ENCODE measurements around the gene FOLR2. TPM values are rescaled to one million over a fixed set of nuclear protein-coding genes. Genes with fewer than 3 reads are reported as not detected.
"Not testable (repeated sequence)": the region's sequence is repeated elsewhere in the genome, so short reads cannot be mapped to it uniquely, and the experiment has no call there.

FOLR2 gene
- total RNA-seq, 1 donor from 2014 or later: not detected

DNA sequence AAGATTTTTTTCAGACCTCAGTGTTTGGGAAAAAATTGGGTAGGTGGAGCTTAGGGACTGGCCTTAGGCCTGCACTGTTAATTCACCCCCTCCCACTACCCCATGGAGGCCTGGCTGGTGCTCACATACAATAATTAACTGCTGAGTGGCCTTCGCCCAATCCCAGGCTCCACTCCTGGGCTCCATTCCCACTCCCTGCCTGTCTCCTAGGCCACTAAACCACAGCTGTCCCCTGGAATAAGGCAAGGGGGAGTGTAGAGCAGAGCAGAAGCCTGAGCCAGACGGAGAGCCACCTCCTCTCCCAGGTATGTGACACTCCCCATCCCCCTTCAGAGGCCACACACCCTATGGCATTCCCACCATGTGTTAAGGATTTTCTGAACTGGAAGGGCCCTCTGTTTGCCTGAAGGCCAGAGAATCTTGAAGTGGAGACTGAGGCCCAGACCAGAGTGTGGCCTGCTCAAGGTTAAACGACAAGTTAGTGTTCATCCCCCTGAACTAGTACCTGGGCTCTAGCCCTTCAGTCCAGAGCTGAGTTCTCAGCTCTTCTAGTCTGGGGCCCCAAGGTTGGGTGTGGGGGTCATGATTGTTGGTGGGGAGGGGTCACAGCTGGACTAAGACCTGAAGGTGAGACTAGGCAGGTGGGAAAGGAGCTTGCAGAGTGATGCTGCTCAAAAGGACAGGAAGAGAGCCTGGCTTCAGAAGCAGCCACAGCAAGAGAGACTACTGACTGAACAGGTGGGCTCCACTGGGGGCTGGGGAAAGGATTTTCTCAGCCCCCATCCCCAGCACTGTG, 26.9 kb upstream of the FOLR2 start:
- Mint-ChIP-seq H3K27me3 (ENCODE audit: low read depth) (peaks cover 2% of the 10 kb centered on the region), H3K9me3 (ENCODE audit: low read depth) (no peaks in the 10 kb centered on the region), H3K36me3 (ENCODE audit: low read depth) (no peaks in the 10 kb centered on the region), H3K27ac (ENCODE audit: unreplicated experiment) (no peak overlapping the region), H3K4me3 (ENCODE audit: unreplicated experiment) (no peak overlapping the region), H3K4me1 (ENCODE audit: low read depth) (peaks cover 3% of the 10 kb centered on the region)
- TF ChIP-seq, protein P1, sequence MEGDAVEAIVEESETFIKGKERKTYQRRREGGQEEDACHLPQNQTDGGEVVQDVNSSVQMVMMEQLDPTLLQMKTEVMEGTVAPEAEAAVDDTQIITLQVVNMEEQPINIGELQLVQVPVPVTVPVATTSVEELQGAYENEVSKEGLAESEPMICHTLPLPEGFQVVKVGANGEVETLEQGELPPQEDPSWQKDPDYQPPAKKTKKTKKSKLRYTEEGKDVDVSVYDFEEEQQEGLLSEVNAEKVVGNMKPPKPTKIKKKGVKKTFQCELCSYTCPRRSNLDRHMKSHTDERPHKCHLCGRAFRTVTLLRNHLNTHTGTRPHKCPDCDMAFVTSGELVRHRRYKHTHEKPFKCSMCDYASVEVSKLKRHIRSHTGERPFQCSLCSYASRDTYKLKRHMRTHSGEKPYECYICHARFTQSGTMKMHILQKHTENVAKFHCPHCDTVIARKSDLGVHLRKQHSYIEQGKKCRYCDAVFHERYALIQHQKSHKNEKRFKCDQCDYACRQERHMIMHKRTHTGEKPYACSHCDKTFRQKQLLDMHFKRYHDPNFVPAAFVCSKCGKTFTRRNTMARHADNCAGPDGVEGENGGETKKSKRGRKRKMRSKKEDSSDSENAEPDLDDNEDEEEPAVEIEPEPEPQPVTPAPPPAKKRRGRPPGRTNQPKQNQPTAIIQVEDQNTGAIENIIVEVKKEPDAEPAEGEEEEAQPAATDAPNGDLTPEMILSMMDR (IDR thresholded peaks at IDR 0.05): no peak
- no peak for DNase-seq (ENCODE audit: low spot score)

DNA sequence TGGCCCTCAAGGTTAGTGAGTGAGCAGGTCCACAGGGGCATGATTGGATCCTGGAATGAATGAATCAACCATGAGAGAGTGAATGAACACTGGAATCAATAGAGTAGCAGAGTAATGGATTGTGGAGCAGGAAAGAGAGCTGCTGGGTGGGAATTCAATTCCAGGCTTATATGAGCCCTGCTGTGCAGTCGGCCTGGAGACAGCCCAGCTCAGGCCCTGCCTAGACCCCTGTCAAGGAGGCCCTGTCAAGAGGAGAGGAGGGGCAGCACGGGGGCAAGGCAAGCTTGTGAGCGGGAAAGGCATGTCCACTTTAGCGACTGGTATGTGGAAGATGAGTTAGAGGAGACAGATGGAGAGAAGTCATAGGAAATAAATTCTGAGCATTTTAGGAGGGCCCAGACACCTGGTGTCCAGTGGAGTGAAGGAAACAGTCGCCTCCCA, 25.9 kb upstream of the FOLR2 start:
- no peak for DNase-seq (ENCODE audit: low spot score)
- Mint-ChIP-seq H3K4me3 (ENCODE audit: unreplicated experiment) (no peak overlapping the region), H3K36me3 (ENCODE audit: low read depth) (no peaks in the 10 kb centered on the region), H3K27ac (ENCODE audit: unreplicated experiment) (no peak overlapping the region), H3K4me1 (ENCODE audit: low read depth) (peaks cover 3% of the 10 kb centered on the region), H3K9me3 (ENCODE audit: low read depth) (no peaks in the 10 kb centered on the region), H3K27me3 (ENCODE audit: low read depth) (peaks cover 2% of the 10 kb centered on the region)
- TF ChIP-seq, protein P1 (IDR thresholded peaks at IDR 0.05): no peak

DNA sequence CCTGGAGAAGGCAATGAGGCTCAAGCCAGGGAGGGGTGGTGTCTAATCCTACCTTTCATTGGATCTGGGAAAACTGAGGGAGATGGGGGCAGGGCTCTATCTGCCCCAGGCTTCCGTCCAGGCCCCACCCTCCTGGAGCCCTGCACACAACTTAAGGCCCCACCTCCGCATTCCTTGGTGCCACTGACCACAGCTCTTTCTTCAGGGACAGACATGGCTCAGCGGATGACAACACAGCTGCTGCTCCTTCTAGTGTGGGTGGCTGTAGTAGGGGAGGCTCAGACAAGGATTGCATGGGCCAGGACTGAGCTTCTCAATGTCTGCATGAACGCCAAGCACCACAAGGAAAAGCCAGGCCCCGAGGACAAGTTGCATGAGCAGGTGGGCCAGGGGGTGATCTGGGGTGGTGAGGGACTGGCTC, 24.6 kb upstream of the FOLR2 start, which contains the start of gene FOLR1:
Gene FOLR1, plus strand, starts transcription at position 180 of the 421 bp plus-strand sequence. Its CDS starts 34 bp downstream, at position 214.
- TF ChIP-seq, protein P1 (IDR thresholded peaks at IDR 0.05): no peak
- H3K9me3 Mint-ChIP-seq (ENCODE audit: low read depth): no peaks in the 10 kb centered on the region
- peaks cover 2% of the 10 kb centered on the region for H3K27me3 Mint-ChIP-seq (ENCODE audit: low read depth)
- no peak for DNase-seq (ENCODE audit: low spot score)
- peaks cover 5% of the 10 kb centered on the region for H3K4me1 Mint-ChIP-seq (ENCODE audit: low read depth)
- no peak within 1 kb of the TSS for H3K4me3 Mint-ChIP-seq (ENCODE audit: unreplicated experiment)
- H3K27ac Mint-ChIP-seq (ENCODE audit: unreplicated experiment): no peak within 1 kb of the TSS
- no peaks in the 10 kb centered on the region for H3K36me3 Mint-ChIP-seq (ENCODE audit: low read depth)

GRCh38 chr11:72195518-72196270, 20.9 kb upstream of the FOLR2 start:
- Mint-ChIP-seq H3K36me3 (ENCODE audit: low read depth) (no peaks in the 10 kb centered on the region), H3K4me3 (ENCODE audit: unreplicated experiment) (no peak overlapping the region), H3K27me3 (ENCODE audit: low read depth) (no peaks in the 10 kb centered on the region), H3K4me1 (ENCODE audit: low read depth) (peaks cover 5% of the 10 kb centered on the region), H3K27ac (ENCODE audit: unreplicated experiment) (no peak overlapping the region), H3K9me3 (ENCODE audit: low read depth) (no peaks in the 10 kb centered on the region)
- no peak for DNase-seq (ENCODE audit: low spot score)
- TF ChIP-seq, protein P1 (IDR thresholded peaks at IDR 0.05): no peak

GRCh38 chr11:72201445-72201844, 15.1 kb upstream of the FOLR2 start:
- not testable (repeated sequence) for H3K4me3 Mint-ChIP-seq (ENCODE audit: unreplicated experiment); H3K9me3 Mint-ChIP-seq (ENCODE audit: low read depth); H3K27me3 Mint-ChIP-seq (ENCODE audit: low read depth); H3K27ac Mint-ChIP-seq (ENCODE audit: unreplicated experiment); DNase-seq (ENCODE audit: low spot score); H3K36me3 Mint-ChIP-seq (ENCODE audit: low read depth)
- H3K4me1 Mint-ChIP-seq (ENCODE audit: low read depth): peaks cover 13% of the 10 kb centered on the region
